ENCODE results near the gene LMO2.

Gene LMO2

GRCh38 chr11:33867996-33868646 lies 23.8 kb downstream of the LMO2 start:
- H3K27me3 Mint-ChIP-seq (ENCODE audit: low read depth, poor library complexity) = peaks cover 4% of the 10 kb centered on the region
- no peak for DNase-seq
- H3K9me3 Mint-ChIP-seq = no peaks in the 10 kb centered on the region
- no peaks in the 10 kb centered on the region for H3K36me3 Mint-ChIP-seq (ENCODE audit: low read depth)
- H3K4me1 Mint-ChIP-seq = peaks cover 51% of the 10 kb centered on the region
- H3K4me3 Mint-ChIP-seq = peak overlapping the region; percentile 86
- peak overlapping the region; percentile 29 for H3K27ac Mint-ChIP-seq
- TF ChIP-seq, protein P1, sequence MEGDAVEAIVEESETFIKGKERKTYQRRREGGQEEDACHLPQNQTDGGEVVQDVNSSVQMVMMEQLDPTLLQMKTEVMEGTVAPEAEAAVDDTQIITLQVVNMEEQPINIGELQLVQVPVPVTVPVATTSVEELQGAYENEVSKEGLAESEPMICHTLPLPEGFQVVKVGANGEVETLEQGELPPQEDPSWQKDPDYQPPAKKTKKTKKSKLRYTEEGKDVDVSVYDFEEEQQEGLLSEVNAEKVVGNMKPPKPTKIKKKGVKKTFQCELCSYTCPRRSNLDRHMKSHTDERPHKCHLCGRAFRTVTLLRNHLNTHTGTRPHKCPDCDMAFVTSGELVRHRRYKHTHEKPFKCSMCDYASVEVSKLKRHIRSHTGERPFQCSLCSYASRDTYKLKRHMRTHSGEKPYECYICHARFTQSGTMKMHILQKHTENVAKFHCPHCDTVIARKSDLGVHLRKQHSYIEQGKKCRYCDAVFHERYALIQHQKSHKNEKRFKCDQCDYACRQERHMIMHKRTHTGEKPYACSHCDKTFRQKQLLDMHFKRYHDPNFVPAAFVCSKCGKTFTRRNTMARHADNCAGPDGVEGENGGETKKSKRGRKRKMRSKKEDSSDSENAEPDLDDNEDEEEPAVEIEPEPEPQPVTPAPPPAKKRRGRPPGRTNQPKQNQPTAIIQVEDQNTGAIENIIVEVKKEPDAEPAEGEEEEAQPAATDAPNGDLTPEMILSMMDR (IDR thresholded peaks at IDR 0.05) = no peak

DNA sequence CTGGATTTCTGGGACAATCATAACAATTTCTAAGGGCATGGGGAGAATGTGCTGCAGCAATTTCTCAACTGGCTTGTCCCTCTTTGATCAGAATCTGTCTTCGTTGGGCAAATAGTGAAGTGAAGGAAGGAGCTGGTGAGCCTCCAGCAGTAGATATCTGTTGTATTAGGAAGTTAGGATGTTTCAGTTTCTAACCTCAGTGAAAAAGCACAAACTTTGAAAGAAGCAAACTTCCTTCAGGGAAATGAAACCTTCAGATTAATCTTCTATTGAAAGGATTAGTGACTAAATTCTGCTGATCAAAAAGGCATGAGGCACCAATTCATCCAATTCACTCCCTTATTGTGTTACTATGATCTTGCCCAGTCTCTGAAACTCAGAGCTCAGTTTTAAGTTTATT lies 24.3 kb downstream of the LMO2 start:
- TF ChIP-seq, protein P1 (IDR thresholded peaks at IDR 0.05) = no peak
- H3K4me1 Mint-ChIP-seq = peaks cover 54% of the 10 kb centered on the region
- peak overlapping the region; percentile 86 for H3K4me3 Mint-ChIP-seq
- no peaks in the 10 kb centered on the region for H3K36me3 Mint-ChIP-seq (ENCODE audit: low read depth)
- no peaks in the 10 kb centered on the region for H3K9me3 Mint-ChIP-seq
- H3K27ac Mint-ChIP-seq = no peak overlapping the region
- H3K27me3 Mint-ChIP-seq (ENCODE audit: low read depth, poor library complexity) = peaks cover 3% of the 10 kb centered on the region
- DNase-seq = no peak

DNA sequence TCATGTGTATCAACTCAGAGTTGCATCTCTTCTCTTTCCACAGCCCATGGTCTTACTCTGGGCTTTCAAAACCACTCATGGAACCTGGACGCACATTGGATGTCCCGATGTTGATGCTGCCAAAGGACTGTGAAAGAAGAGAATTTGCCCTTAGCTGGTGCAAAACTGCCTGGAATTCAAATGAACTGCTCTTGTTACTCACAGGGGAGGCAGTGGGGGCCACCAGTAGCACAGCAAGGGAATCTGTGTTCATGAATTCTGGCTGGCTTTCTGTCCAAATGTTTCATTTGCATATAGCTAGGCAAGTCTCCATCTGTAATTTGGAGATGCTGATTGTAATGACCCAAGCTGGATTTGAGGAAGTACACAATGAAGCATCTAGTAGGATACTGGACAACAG lies 24.9 kb downstream of the LMO2 start:
- no peak overlapping the region for H3K27ac Mint-ChIP-seq
- H3K4me3 Mint-ChIP-seq = peak overlapping the region; percentile 46
- DNase-seq = no peak
- H3K4me1 Mint-ChIP-seq = peaks cover 55% of the 10 kb centered on the region
- no peaks in the 10 kb centered on the region for H3K9me3 Mint-ChIP-seq
- peaks cover 3% of the 10 kb centered on the region for H3K27me3 Mint-ChIP-seq (ENCODE audit: low read depth, poor library complexity)
- TF ChIP-seq, protein P1 (IDR thresholded peaks at IDR 0.05) = no peak
- H3K36me3 Mint-ChIP-seq (ENCODE audit: low read depth) = no peaks in the 10 kb centered on the region

DNA sequence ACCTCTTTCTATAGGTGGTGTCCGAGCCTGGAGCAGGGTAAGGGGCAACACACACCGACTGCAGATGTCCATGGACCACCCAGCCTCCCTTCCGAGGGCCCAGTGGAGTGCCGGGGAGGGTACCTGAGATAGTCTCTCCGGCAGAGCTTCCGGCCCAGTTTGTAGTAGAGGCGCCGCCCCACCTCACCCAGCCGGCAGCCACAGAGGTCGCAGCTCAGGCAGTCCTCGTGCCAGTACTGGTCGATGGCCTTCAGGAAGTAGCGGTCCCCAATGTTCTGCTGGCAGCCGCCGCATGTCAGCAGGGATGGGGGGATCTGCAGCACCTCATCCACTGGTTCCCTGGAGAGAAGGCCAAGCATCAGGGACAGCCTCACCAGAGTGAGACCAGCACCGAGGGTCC lies 27.4 kb downstream of the LMO2 start:
- no peak for DNase-seq
- Mint-ChIP-seq H3K4me1 (peaks cover 65% of the 10 kb centered on the region), H3K4me3 (no peak overlapping the region), H3K36me3 (ENCODE audit: low read depth) (no peaks in the 10 kb centered on the region), H3K27me3 (ENCODE audit: low read depth, poor library complexity) (peaks cover 3% of the 10 kb centered on the region), H3K27ac (no peak overlapping the region), H3K9me3 (no peaks in the 10 kb centered on the region)
- TF ChIP-seq, protein P1 (IDR thresholded peaks at IDR 0.05) = no peak

DNA sequence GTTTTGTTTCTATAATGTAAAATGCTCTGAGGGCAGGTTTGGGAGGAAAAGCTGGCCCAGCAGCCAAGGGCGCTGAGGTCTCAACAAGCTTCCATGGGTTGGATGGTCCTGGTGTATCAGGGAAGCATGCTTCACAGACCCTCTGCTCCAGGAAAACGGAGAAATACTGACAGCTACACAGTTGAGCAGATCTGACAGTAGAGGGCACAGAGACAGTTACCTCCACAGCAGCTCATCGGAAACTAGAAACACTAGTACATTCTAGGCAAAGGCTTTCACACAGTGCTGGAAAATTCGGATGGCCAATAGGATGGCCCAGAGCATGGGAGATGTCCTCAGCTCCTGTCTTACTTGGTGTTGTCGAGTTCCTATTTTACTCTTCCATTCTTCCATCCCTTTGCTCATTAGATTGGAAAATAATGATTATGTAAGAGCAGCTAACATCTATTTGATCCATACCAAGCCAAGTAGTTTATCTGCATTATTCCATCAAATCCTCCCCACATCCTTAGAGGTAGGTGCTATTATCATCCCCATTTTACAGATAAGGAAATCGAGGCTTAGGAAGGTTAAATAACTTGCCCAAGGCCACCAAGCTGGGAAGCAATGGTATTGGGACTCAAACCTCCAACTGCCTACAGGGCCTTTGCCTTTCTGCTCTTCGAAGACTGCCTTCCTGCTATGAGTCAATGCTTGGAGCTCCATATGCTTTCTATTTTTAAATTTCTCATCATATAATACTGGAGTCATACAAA lies 28.3 kb downstream of the LMO2 start:
- no peak overlapping the region for H3K4me3 Mint-ChIP-seq
- H3K9me3 Mint-ChIP-seq = no peaks in the 10 kb centered on the region
- H3K36me3 Mint-ChIP-seq (ENCODE audit: low read depth) = no peaks in the 10 kb centered on the region
- H3K4me1 Mint-ChIP-seq = peaks cover 73% of the 10 kb centered on the region
- no peak for DNase-seq
- no peak overlapping the region for H3K27ac Mint-ChIP-seq
- TF ChIP-seq, protein P1 (IDR thresholded peaks at IDR 0.05) = no peak
- peaks cover 3% of the 10 kb centered on the region for H3K27me3 Mint-ChIP-seq (ENCODE audit: low read depth, poor library complexity)
